SH-SY5Y (cell line): ENCODE data around the gene CD248.

ENCODE experiments used
- GATA2 ChIP-seq: IDR thresholded peaks from 2 replicates; pipeline ENCODE4 v1.6.1; 2011; ENCODE audit warnings: mild to moderate bottlenecking, low read depth, low read length
- GATA3 ChIP-seq: IDR thresholded peaks from 2 replicates; pipeline ENCODE4 v1.6.1; 2011; ENCODE audit warnings: low read depth, mild to moderate bottlenecking, low read length, moderate library complexity

DNA sequence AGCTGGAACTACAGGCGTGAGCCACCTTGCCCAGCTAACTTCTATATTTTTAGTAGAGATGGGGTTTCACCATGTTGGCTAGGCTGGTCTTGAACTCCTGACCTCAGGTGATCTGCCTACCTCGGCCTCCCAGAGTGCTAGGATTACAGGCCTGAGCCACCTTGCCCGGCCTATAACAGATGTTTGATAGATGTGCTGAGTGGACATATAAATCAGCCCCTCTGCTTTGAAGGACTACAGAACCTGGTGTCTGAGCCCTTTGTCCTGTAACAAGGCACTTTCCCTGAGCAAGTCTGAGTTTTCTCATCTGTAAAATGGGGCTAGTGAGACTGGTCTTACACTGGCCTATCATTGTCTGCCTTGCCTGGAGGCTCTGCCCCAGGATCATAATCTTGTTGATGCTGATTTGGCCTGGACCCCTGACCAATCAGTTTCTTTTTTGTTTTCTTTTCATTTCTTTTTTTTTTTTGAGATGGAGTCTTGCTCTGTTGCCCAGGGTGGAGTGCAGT is 12.4 kb upstream of the CD248 start:
- TF ChIP-seq GATA2, result no peak
- TF ChIP-seq GATA3, result no peak
